Body of pancreas (tissue), 4 donors: Measurements from ENCODE around the gene GAB1.

Experiments
- CTCF ChIP-seq, 7 experiments: fragments of 450-650 bp in 4 of 7; fragments of 200-600 bp in 3 of 7; sonication (generic) in 3 of 7; IDR thresholded peaks; one replicate each; pipeline ENCODE4 v1.5.1; 2016 to 2019; ENCODE audit warnings: antibody characterized with exemption in 7 of 7
- POLR2A ChIP-seq, 3 donors: fragments of 450-650 bp; IDR thresholded peaks; one replicate each; pipeline ENCODE4 v1.6.1; 2016; ENCODE audit warnings: antibody characterized with exemption in 3 of 3, mild to moderate bottlenecking in 2 of 3

DNA sequence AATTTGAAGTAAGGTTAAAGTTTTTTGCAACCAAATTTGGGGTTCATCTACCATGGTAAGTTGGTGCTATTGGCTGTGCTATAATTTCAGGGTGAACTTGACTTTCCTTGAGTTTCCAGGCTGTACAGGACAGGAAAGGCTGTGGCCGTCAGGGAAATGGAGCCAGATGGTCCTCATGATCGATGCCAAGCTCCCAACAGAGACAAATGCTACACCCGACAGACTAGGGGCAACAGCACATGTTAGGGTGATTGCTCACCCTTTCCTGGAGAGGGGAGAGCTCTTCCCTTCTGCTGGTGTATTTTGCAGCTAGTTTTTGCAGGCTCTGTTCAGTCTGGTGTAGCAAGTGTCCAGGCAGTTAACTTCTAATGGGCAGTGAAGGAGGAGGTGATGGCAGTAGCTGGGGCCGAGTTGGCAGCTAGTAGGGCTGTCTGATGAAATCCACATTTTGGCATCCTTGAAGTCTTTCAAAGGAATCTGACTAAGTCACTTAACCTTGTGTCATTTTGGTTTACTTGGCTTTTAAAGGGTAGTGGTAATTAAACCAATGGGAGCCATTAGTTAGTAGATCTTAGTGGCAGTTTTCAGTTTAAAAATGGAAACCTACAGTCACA lies 47.8 kb downstream of the GAB1 start:
- TF ChIP-seq CTCF (IDR thresholded peaks at IDR 0.05) = no peak
- TF ChIP-seq POLR2A (IDR thresholded peaks at IDR 0.05) = no peak
